ENCODE data around the gene ZNF569. TPM values are rescaled to one million over a fixed set of nuclear protein-coding genes. Genes with fewer than 3 reads are reported as not detected.

Gene ZNF569
- total and polyA plus RNA-seq, 10 of the 15 experiments (the other 5 are each of a cell fraction or from before 2014, with no cell fraction given): 0.82 to 4.3 (median 2.3) TPM

- in situ Hi-C loops (cut with MboI) (no loop called here), intact Hi-C loops (cut with micrococcal nuclease; ENCODE audit: unreplicated experiment) (no loop called here)
- no peaks in the 10 kb centered on the region for H3K79me2 ChIP-seq (ENCODE audit: control insufficient read depth, insufficient read depth, low read length)
- ATAC-seq (no peak), DNase-seq (ENCODE audit: low read depth, low spot score) (no peak), FAIRE-seq (no peak)
- POLR2A ChIA-PET: no interaction called here
- H3K36me3 ChIP-seq (ENCODE audit: control insufficient read depth in 2 of 2, insufficient read depth in 2 of 2, low read length in 1 of 2): no peaks in the 10 kb centered on the region
- H3K4me2 ChIP-seq (ENCODE audit: control insufficient read depth, insufficient read depth): no peak overlapping the region
- CTCF ChIA-PET: no interaction called here
- RAD21 ChIA-PET (ENCODE audit: unreplicated experiment): no interaction called here
- SMC1A ChIA-PET (ENCODE audit: uncharacterized antibody, unreplicated experiment): no interaction called here
- no peak overlapping the region for H3K9ac ChIP-seq (ENCODE audit: control insufficient read depth, insufficient read depth, low read length)
- no peak for TF ChIP-seq EP300 (IDR thresholded peaks at IDR 0.05; ENCODE audit: borderline replicate concordance in 1 of 2, control insufficient read depth in 1 of 2, low read depth in 2 of 2, low read length in 2 of 2)
- no peak for TF ChIP-seq ZSCAN29 (IDR thresholded peaks at IDR 0.05)
- TF ChIP-seq STAT1 (conservative IDR thresholded peaks at IDR 0.05): no peak
- TF ChIP-seq MLLT1 (IDR thresholded peaks at IDR 0.05): no peak
- TF ChIP-seq SP1 (IDR thresholded peaks at IDR 0.05; ENCODE audit: low read depth, low read length): no peak
- no peak for TF ChIP-seq BRCA1 (IDR thresholded peaks at IDR 0.05; ENCODE audit: low read depth, low read length)
- H3K4me1 ChIP-seq (ENCODE audit: control insufficient read depth, insufficient read depth, low read length): no peaks in the 10 kb centered on the region
- WGBS (ENCODE audit: insufficient coverage, insufficient replicate concordance, low lambda C conversion rate, missing lambda C conversion rate): 38% methylated on average over 2 of the region's 2 CpGs
- BruUV-seq (replicated peaks): no TSS peak
- no peak overlapping the region for H3K27ac ChIP-seq (ENCODE audit: control insufficient read depth, insufficient read depth)
- no peaks in the 10 kb centered on the region for H4K20me1 ChIP-seq (ENCODE audit: control insufficient read depth, insufficient read depth)
- H3K27me3 ChIP-seq (replicated peaks in 1 of 2; ENCODE audit: control insufficient read depth in 2 of 2, insufficient read depth in 2 of 2, low read length in 1 of 2): no peaks in the 10 kb centered on the region
- H3K4me3 ChIP-seq: no peak overlapping the region
- no peak overlapping the region for H2AFZ ChIP-seq (ENCODE audit: control insufficient read depth, low read depth, low read length)
- H3K9me3 ChIP-seq (replicated peaks; ENCODE audit: control insufficient read depth, insufficient read depth, low read length): peaks cover 1% of the 10 kb centered on the region; the same call in 1 of the 3 replicates
Measured at GRCh38 chr19:37513397-37513796, 46.2 kb upstream of the ZNF569 start.

- H4K20me1 ChIP-seq (ENCODE audit: control insufficient read depth, insufficient read depth): no peaks in the 10 kb centered on the region
- no peak for FAIRE-seq
- H3K27me3 ChIP-seq (replicated peaks in 1 of 2; ENCODE audit: control insufficient read depth in 2 of 2, insufficient read depth in 2 of 2, low read length in 1 of 2): no peaks in the 10 kb centered on the region
- no peaks in the 10 kb centered on the region for H3K36me3 ChIP-seq (ENCODE audit: control insufficient read depth in 2 of 2, insufficient read depth in 2 of 2, low read length in 1 of 2)
- no peak overlapping the region for H3K4me3 ChIP-seq
- ChIA-PET POLR2A (no interaction called here), RAD21 (ENCODE audit: unreplicated experiment) (no interaction called here), SMC1A (ENCODE audit: uncharacterized antibody, unreplicated experiment) (no interaction called here), CTCF (no interaction called here)
- ATAC-seq: no peak
- no peak overlapping the region for H3K27ac ChIP-seq (ENCODE audit: control insufficient read depth, insufficient read depth)
- H3K9ac ChIP-seq (ENCODE audit: control insufficient read depth, insufficient read depth, low read length): no peak overlapping the region
- H3K4me2 ChIP-seq (ENCODE audit: control insufficient read depth, insufficient read depth): no peak overlapping the region
- intact Hi-C loops (cut with micrococcal nuclease; ENCODE audit: unreplicated experiment): no loop called here
- 100% methylated on average over 3 of the region's 3 CpGs for WGBS (ENCODE audit: insufficient coverage, insufficient replicate concordance, low lambda C conversion rate, missing lambda C conversion rate)
- no TSS peak for BruUV-seq (replicated peaks)
- no peak overlapping the region for H2AFZ ChIP-seq (ENCODE audit: control insufficient read depth, low read depth, low read length)
- no peak for DNase-seq (ENCODE audit: low read depth, low spot score)
- peaks cover 5% of the 10 kb centered on the region for H3K9me3 ChIP-seq (replicated peaks; ENCODE audit: control insufficient read depth, insufficient read depth, low read length)
- no peaks in the 10 kb centered on the region for H3K79me2 ChIP-seq (ENCODE audit: control insufficient read depth, insufficient read depth, low read length)
- in situ Hi-C loops (cut with MboI): no loop called here
- no peaks in the 10 kb centered on the region for H3K4me1 ChIP-seq (ENCODE audit: control insufficient read depth, insufficient read depth, low read length)
- no peak for TF ChIP-seq NFIC (IDR thresholded peaks at IDR 0.05; ENCODE audit: low read depth, low read length)
- no peak for TF ChIP-seq NFYB (IDR thresholded peaks at IDR 0.05; ENCODE audit: insufficient read depth, low read depth, low read length)
- TF ChIP-seq DPF2 (IDR thresholded peaks at IDR 0.05): no peak
- TF ChIP-seq JUND (IDR thresholded peaks at IDR 0.05; ENCODE audit: low read depth, low read length): no peak
- TF ChIP-seq ATF7 (IDR thresholded peaks at IDR 0.05; ENCODE audit: low read depth): no peak
- TF ChIP-seq TBL1XR1 (IDR thresholded peaks at IDR 0.05; ENCODE audit: low read depth, low read length): no peak
- TF ChIP-seq SREBF2 (IDR thresholded peaks at IDR 0.05; ENCODE audit: low read length): no peak
- no peak for TF ChIP-seq MLLT1 (IDR thresholded peaks at IDR 0.05)
- no peak for TF ChIP-seq ZZZ3 (IDR thresholded peaks at IDR 0.05; ENCODE audit: control insufficient read depth, insufficient read length, low read depth)
- TF ChIP-seq ATF2 (IDR thresholded peaks at IDR 0.05; ENCODE audit: low read length): no peak
Measured at GRCh38 chr19:37511821-37512220, 44.6 kb upstream of the ZNF569 start.
